Sigmoid colon (tissue), 7 donors: ENCODE results near the gene RAPGEF2. TPM values are rescaled to one million over a fixed set of nuclear protein-coding genes. Genes with fewer than 3 reads are reported as not detected.

Experiments
- DNase-seq: peaks from one replicate; pipeline ENCODE4 v3.0.0-alpha.2; 2019
- H3K27ac ChIP-seq, 4 donors: fragments of 200-600 bp; sonication (generic); one replicate each; pipeline ENCODE4 v1.5.1; 2016 to 2019; ENCODE audit warnings: mild to moderate bottlenecking in 1 of 4
- H3K27me3 ChIP-seq, 3 donors: fragments of 200-600 bp; sonication (generic); one replicate each; pipeline ENCODE4 v1.5.1; 2019; ENCODE audit warnings: mild to moderate bottlenecking in 1 of 3
- H3K36me3 ChIP-seq, 4 donors: fragments of 200-600 bp; sonication (generic); one replicate each; pipeline ENCODE4 v1.5.1; 2016 to 2019
- H3K4me1 ChIP-seq, 4 donors: fragments of 200-600 bp; sonication (generic); one replicate each; pipeline ENCODE4 v1.5.1; 2017 to 2019
- H3K4me3 ChIP-seq, 4 donors: fragments of 200-600 bp; sonication (generic); one replicate each; pipeline ENCODE4 v1.5.1; 2017 to 2019; ENCODE audit warnings: mild to moderate bottlenecking in 2 of 4, moderate library complexity in 1 of 4
- H3K9me3 ChIP-seq, 4 donors: fragments of 200-600 bp in 3 of 4; sonication (generic) in 3 of 4; one replicate each; pipeline versions ENCODE4 v1.5.1 to v1.6.1; 2013 to 2019
- EP300 ChIP-seq, 4 donors: sonication (generic); formaldehyde crosslinking; IDR thresholded peaks; one replicate each; pipeline ENCODE4 v1.6.1; 2017; ENCODE audit warnings: antibody characterized with exemption in 4 of 4
- POLR2A ChIP-seq, 2 donors: fragments of 450-650 bp; IDR thresholded peaks; one replicate each; pipeline ENCODE4 v1.6.1; 2016; ENCODE audit warnings: antibody characterized with exemption in 2 of 2, mild to moderate bottlenecking in 2 of 2, moderate library complexity in 2 of 2
- POLR2AphosphoS5 ChIP-seq, 4 donors: sonication (generic); formaldehyde crosslinking; IDR thresholded peaks; one replicate each; pipeline ENCODE4 v1.6.1; 2017; ENCODE audit warnings: antibody characterized with exemption in 4 of 4
- WGBS, 2 donors: extraction: QIAGEN DNeasy Blood & Tissue Kit; methylation state at CpG; one replicate each; pipeline ENCODE4 v1.1.7; 2013; 5-methylcytosine and 5-hydroxymethylcytosine counted together
- intact Hi-C: fragments of 100-400 bp; cut with DNase I; formaldehyde crosslinking; loops from one replicate; pipeline ENCODE4 v1.15.1; 2023
- polyA plus RNA-seq, 3 donors: library from polyadenylated mRNA; stranded (reverse); fragments of 200-250 nt; gene quantifications; one replicate each; pipeline ENCODE4 v1.2.3, GENCODE V29; 2013
- total RNA-seq, 4 donors: library from RNA; depleted of rRNA; stranded (reverse); fragments of >200 nt; gene quantifications; one replicate each; pipeline ENCODE4 v1.1.0, GENCODE V29; 2016
- TF ChIP-seq, protein P1 (sequence below), 4 experiments: fragments of 450-650 bp in 3 of 4; fragments of 200-600 bp in 1 of 4; IDR thresholded peaks; one replicate each; pipeline ENCODE4 v1.5.1; 2016 to 2019; ENCODE audit warnings: antibody characterized with exemption in 4 of 4, mild to moderate bottlenecking in 3 of 4, moderate library complexity in 2 of 4
- donor health status: healthy with polysubstance abuse.
- donor health status: Bipolar disorder and iron deficiency.
- donor health status: healthy.

RAPGEF2 gene
- total and polyA plus RNA-seq, 7 donors, result 7.8 to 63.1 (median 34.2) TPM

GRCh38 chr4:159129814-159130550 is 27.1 kb downstream of the RAPGEF2 start:
- no peak overlapping the region for H3K27ac ChIP-seq
- peaks cover 0 to 40% (median 12%) of the 10 kb centered on the region in 4 donors for H3K4me1 ChIP-seq
- H3K36me3 ChIP-seq, result no peaks in the 10 kb centered on the region
- no peaks in the 10 kb centered on the region for H3K9me3 ChIP-seq
- 95 to 99% methylated on average over 2 of the region's 2 CpGs for WGBS, 2 donors
- TF ChIP-seq POLR2A (IDR thresholded peaks at IDR 0.05) (no peak), POLR2AphosphoS5 (IDR thresholded peaks at IDR 0.05) (no peak), EP300 (IDR thresholded peaks at IDR 0.05) (no peak)
- TF ChIP-seq, protein P1, sequence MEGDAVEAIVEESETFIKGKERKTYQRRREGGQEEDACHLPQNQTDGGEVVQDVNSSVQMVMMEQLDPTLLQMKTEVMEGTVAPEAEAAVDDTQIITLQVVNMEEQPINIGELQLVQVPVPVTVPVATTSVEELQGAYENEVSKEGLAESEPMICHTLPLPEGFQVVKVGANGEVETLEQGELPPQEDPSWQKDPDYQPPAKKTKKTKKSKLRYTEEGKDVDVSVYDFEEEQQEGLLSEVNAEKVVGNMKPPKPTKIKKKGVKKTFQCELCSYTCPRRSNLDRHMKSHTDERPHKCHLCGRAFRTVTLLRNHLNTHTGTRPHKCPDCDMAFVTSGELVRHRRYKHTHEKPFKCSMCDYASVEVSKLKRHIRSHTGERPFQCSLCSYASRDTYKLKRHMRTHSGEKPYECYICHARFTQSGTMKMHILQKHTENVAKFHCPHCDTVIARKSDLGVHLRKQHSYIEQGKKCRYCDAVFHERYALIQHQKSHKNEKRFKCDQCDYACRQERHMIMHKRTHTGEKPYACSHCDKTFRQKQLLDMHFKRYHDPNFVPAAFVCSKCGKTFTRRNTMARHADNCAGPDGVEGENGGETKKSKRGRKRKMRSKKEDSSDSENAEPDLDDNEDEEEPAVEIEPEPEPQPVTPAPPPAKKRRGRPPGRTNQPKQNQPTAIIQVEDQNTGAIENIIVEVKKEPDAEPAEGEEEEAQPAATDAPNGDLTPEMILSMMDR (IDR thresholded peaks at IDR 0.05), result no peak
- no peak for DNase-seq
- H3K4me3 ChIP-seq, result no peak overlapping the region
- H3K27me3 ChIP-seq, result no peaks in the 10 kb centered on the region
- intact Hi-C loops, result no loop called here

- intact Hi-C loops, result no loop called here
- Histone ChIP-seq H3K27me3 (no peaks in the 10 kb centered on the region), H3K27ac (no peak overlapping the region), H3K36me3 (no peaks in the 10 kb centered on the region), H3K4me3 (no peak overlapping the region), H3K9me3 (no peaks in the 10 kb centered on the region), H3K4me1 (peaks cover 0 to 33% (median 7%) of the 10 kb centered on the region in 4 donors)
- no peak for DNase-seq
- 90 to 93% methylated on average over 6 of the region's 6 CpGs for WGBS, 2 donors
- TF ChIP-seq POLR2AphosphoS5 (IDR thresholded peaks at IDR 0.05) (no peak), EP300 (IDR thresholded peaks at IDR 0.05) (no peak), POLR2A (IDR thresholded peaks at IDR 0.05) (no peak)
- TF ChIP-seq, protein P1 (IDR thresholded peaks at IDR 0.05), result no peak
Observed at GRCh38 chr4:159131564-159131963, 28.7 kb downstream of the RAPGEF2 start.

- intact Hi-C loops, result no loop called here
- TF ChIP-seq EP300 (IDR thresholded peaks at IDR 0.05) (no peak), POLR2AphosphoS5 (IDR thresholded peaks at IDR 0.05) (no peak), POLR2A (IDR thresholded peaks at IDR 0.05) (no peak)
- TF ChIP-seq, protein P1 (IDR thresholded peaks at IDR 0.05), result no peak
- H3K4me1 ChIP-seq, result peaks cover 0 to 38% (median 20%) of the 10 kb centered on the region in 4 donors
- no peak overlapping the region for H3K27ac ChIP-seq
- no peak overlapping the region for H3K4me3 ChIP-seq
- H3K27me3 ChIP-seq, result no peaks in the 10 kb centered on the region
- DNase-seq, result no peak
- 62 to 77% methylated on average over 2 of the region's 2 CpGs for WGBS, 2 donors
- no peaks in the 10 kb centered on the region for H3K36me3 ChIP-seq
- H3K9me3 ChIP-seq, result no peaks in the 10 kb centered on the region
Observed at GRCh38 chr4:159134429-159134828, 31.6 kb downstream of the RAPGEF2 start.

- Histone ChIP-seq H3K27me3 (no peaks in the 10 kb centered on the region), H3K4me3 (no peak overlapping the region), H3K36me3 (no peaks in the 10 kb centered on the region), H3K9me3 (no peaks in the 10 kb centered on the region), H3K4me1 (peaks cover 0 to 63% (median 41%) of the 10 kb centered on the region in 4 donors), H3K27ac (peak overlapping the region in 3 of 4 donors; percentile 29 to 51 (median 41))
- peak in 1 of 4 donors; percentile 60 for TF ChIP-seq POLR2AphosphoS5 (IDR thresholded peaks at IDR 0.05)
- TF ChIP-seq, protein P1 (IDR thresholded peaks at IDR 0.05), result no peak
- no peak for DNase-seq
- intact Hi-C loops, result no loop called here
Observed at GRCh38 chr4:159137176-159137575, 34.3 kb downstream of the RAPGEF2 start.

- Histone ChIP-seq H3K27ac (peak overlapping the region in 1 of 4 donors; percentile 41), H3K4me1 (peaks cover 0 to 76% (median 53%) of the 10 kb centered on the region in 4 donors), H3K4me3 (no peak overlapping the region), H3K9me3 (no peaks in the 10 kb centered on the region), H3K27me3 (no peaks in the 10 kb centered on the region), H3K36me3 (no peaks in the 10 kb centered on the region)
- TF ChIP-seq POLR2AphosphoS5 (IDR thresholded peaks at IDR 0.05), result no peak
- TF ChIP-seq, protein P1 (IDR thresholded peaks at IDR 0.05), result no peak
- TF ChIP-seq EP300 (IDR thresholded peaks at IDR 0.05), result no peak
- TF ChIP-seq POLR2A (IDR thresholded peaks at IDR 0.05), result no peak
- no peak for DNase-seq
- intact Hi-C loops, result no loop called here
Observed at GRCh38 chr4:159138436-159138835, 35.6 kb downstream of the RAPGEF2 start.
